Inflammatory macrophage (primary cell): ENCODE results near the gene DCXR.

Experiments
- DNase-seq, 2 donors: peaks; one replicate each; pipeline ENCODE4 v3.0.0-alpha.2; 2020 to 2022

DCXR gene

DNA sequence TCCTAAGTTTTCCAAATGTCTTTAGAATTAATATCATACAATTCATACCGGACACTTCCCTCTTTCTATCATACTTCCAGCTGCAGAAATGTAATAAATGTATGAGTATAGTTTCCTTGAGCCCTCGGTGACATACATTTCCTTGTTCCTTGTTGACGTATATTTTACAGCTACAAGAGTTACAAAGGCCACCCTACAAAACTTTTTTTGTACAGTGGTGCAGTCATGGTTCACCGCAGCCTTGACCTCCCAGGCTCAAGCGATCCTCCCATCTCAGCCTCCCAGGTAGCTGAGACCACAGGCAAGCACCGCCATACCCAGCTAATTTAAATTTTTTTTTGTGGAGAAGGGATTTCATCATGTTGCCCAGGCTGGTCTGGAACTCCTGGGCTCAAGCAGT, 35.3 kb upstream of the DCXR start:
- no peak for DNase-seq

DNA sequence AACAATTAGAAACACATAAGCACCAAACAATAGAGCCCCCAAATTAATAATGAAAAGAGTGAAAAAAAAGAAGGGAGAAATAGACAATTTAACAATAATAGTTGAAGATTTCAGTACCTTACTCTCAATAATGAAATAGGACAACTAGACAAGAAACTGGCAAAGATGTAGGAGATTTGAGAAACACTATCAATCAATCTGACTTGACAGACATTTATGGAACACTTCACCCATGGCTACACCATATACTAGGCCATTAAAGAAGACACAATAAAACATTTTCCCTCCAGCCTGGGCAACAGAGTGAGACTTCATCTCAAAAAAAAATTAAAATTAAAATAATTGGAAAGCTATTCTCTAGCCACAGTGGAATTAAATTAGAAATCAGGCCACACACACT, 33.1 kb upstream of the DCXR start:
- no peak for DNase-seq

DNA sequence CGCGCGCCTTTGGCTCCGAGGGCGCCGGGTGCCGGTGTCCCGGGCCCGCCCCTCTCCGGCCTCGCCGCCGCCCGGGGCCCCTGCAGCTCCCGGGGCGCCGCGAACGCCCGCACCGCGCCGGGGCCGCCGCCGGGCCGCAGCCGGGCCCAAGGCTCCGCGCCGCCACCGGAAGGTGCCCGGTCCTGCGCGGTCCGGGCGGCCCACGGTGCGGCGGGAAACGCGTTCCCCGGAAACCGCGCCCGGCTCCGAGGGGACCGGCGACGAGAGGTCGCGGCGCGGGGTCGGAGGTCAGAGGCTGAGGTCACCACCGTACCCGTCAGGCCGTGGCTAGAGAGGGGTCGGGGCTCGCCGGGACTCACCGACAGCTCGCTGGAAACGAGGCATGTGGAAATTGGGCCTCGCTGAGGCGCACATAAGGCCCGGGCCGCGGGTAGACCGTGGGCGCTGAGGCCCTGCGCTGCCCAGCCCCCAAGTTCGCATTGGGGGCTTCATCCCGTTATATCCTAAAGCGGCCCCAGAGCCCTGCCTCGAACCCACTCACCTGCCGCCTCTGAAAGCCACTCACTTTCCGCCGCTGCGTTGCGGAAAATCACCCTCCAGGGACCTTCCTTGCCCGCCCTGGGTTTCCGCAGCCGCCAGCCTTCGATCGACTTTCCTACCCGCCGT, 28.3 kb upstream of the DCXR start, which contains the start of gene DUS1L:
Gene DUS1L (minus strand): TSS at position 167 of the 666 bp plus-strand sequence. CDS start 745 bp downstream, outside the sequence.
- DNase-seq: peak; percentile 67 to 74

DNA sequence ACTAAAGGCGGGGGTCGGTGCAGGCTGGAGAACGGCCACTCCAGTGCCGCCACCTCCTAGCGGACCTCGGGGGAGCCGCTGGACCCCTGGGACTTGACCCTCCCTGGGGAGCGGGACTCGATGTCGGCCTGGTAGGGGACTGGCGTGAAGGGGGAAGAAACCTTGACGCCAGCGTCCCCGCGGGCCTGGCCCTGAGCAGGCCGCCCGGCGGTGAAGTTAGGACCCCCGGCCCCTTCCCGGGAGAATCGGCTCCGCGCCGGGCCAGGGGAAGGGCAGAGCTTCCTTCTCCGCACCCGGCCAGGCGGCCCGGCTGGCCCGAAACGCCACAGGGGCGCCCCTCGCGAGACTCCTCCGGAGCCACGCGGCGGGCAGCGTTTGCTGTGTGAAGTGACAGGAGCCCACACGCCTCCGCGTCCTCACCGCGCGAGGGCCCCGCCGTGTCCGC, 27.7 kb upstream of the DCXR start:
- DNase-seq: peak in 1 of 2 donors; percentile 37

DNA sequence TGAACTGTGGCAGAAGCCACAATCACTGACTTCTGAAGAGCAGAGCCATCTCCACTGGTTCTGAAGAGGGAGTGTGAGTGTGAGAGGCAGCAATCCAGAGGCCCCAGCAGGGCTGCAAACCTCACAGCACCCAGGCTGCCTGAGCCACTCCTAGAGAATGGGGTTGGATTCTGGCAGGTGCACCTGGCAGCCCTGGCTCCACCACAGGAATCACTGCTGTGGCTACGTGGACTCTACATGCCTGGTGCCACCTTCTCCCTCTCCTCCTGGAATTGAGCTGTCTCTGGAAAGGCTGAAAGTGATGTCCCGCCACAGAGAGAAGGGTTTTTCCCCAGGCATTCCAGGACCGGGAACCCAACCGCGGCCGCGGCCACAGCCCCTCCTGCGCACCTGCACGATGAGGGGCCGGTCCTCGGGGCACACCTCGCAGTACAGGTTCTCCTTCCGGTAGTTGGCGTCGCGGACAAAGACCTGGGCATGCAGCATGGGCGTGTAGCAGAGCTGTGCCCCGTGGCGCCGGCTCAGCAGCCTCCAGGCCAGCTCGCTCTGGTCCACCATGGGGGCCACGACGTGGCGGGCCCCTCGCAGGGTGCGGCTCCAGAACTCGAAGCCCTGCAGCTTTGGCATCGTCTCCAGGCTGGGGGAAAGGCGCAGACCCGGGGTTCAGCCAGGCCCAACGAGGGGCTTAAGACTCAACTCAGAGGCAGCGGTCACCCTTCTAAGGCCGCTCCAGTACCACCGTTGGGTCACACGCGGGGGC, 27.1 kb upstream of the DCXR start:
- no peak for DNase-seq

DNA sequence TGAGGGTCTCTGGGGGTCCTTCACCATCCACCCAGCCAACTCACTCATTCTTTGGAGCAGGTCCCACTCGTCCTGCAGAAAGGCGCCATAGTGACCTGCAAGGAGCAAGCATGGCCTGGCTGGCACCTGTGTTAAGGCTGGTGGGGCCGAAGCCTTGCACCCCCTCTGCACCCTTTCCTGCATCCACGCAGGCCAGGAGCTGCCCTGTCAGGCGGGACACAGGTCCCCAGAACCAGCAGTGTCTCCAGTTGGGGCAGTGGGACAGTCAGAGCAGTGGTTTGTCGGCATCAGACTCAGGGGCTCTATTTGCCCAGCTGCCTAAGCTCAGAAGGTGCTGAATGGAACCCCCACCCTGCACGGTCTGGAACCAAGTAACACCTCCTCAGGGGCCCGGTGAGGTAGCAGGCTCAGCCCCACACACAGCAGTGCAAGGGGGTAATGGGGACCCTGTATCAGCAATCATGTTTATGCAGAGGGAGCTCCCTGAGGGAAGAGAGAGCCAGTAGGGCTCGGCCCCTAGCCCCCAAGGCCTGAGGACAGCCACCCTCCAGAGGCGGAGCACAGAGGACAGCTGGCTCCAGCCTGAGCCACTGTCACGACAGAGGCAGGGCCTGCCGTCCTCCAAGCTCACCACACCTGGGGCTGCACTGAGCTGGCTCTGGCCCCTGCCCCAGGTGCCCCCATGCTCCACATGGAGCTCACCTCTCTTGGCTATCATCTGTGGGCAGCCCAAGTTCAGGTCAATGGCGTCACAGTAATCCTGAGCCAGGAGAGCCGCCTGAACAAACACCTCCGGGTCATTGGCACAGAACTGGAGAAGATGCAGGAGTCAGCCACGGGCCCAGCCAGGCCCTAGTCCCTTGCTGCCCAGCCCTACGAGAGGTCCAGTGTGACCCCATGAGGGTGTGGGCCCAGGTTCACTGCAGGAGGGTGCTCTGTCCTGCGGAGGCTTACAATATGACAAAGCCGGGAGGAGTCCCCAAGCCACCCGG, 26.2 kb upstream of the DCXR start:
- DNase-seq: no peak

DNA sequence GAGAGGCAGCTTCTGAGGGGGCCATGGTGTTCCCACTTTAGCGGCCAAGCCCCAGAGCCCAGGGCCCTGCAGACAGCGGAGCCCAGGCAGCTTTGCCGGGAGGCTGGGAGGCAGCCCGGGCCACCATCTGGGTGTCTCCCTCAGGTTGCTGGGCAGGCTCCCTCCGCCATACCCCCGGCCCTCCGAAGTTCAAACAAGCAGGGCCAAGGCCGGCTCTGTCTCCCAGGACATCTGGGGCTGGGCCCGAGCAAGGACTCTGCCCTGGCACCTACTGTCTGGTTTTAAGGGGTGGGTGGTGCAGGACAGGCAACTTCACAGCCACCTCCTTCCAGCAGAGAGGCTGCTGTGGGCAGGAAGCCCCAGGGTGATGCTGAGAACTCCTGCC, 25.5 kb upstream of the DCXR start:
- DNase-seq: no peak

DNA sequence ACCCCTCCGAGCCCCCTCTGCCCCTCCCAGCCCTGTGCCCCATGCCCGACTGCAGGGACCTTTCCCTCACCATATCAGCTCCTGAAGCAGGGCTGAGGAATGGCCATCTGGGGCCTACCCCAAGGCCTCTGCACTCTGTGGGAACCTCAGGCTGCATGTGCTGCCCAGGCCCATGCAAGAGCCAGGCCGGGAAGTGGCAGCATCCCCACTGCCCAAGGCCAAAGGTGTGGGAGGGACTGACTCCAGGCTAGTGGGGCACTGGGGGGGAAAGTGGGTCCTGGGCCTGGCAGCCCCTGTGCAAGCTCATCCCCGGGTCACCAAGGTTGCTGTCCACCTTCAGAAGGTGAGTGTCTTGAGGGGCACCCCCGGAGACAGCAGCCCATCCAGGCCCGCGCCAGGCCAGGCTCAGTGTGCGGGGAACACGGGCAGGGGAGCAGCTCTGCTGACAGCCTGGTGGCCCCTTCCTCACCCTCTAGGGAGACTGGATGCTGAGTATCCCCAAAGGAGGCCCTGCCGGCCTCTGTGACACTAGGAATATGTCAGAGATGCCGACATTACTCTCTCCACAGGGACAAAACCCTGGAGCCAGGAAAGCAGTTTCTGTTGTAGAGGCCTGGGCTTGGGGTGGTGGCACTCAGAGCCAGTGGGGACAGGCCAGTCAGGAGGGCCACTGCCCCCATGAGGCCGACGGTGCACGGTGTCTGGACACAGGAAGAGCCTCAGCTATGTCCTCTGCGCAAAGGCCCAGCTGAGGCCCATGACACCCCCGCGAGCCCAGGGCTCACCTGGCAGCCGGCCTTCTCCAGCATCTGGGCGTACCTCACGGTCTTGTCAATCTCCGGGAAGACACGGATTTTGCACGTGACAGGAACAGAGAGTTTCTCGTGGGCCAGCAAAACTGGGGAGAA, 24.8 kb upstream of the DCXR start:
- peak in 1 of 2 donors; percentile 11 for DNase-seq

DNA sequence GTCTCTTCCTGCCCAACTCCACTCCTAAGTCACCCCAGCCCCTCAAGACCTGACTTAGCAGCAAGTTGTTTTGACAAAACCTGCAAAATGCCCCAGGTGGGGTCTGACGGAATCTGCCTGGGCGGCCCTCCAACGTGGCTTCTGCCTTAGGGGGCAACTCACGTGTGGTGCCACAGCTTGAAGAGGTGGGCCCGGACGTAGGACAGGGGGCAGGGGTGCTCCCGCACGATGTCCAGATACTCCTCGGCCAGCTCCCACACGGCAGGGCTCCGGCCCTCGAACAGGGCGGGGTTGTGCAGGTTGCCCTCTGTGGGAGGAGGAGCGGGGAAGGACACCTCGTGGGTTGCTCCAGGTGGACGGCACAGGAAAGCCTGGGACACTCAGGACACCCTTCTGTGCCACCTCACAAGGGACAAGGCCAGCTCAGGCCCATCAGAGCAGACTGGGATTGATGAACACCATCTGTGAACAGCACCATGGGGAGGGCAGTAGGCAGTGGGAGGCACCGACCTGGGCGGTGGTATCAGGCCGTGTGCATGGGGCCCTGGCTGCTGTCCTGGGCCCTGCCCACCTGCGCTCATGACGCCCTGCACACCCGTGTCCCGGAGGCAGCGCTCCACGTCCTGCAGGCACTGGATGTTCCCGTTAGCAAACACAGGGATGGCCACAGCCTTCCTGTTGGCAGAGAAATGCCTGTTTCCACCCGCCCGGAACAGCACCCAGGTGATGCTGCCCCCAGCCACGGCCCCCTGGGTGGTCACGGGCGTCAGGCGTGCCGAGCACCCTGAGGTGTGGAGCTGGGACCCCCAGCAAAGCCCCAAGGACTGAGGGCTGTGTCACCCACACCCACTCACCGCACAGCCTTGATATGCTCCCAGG, 23.8 kb upstream of the DCXR start:
- DNase-seq: no peak

DNA sequence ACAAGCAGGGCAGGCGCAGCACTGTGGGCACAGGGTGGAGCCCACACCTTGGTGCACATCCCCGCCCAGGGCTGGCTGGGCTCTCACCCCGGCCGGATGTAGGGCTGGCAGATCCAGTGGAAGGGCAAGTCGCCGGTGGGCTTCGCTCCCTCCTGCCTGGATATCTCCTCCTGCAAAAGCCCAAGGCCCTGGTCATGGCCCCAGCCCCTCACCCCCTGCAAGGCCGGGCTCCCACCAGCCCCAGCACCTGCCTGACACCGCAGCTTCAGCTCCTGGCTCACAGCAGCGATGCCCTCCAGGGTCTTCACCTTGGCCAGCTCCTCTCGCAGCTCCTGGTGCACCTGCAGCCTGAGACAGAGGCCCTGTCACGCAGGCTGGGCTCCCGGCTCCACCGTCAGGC, 23.1 kb upstream of the DCXR start:
- no peak for DNase-seq

DNA sequence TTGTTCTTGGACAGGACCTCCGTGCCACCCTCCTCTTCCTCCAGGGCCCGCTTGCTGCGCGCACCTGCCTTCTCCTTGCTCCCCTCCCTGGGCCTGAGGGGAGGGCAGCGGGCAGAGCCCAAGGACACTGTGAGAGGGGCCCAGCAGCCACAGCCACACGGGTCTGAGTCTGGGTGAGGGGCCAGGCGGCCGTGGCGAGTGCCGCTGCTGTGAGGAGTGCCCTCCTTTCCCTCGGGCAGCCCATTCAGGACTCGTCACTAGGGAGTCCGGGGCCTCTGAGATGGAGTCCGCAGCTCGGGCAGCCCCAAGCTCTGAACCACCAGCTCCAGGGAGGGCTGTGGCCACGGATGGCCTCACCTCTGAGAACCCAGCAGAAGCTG, 22.5 kb upstream of the DCXR start:
- DNase-seq: no peak

DNA sequence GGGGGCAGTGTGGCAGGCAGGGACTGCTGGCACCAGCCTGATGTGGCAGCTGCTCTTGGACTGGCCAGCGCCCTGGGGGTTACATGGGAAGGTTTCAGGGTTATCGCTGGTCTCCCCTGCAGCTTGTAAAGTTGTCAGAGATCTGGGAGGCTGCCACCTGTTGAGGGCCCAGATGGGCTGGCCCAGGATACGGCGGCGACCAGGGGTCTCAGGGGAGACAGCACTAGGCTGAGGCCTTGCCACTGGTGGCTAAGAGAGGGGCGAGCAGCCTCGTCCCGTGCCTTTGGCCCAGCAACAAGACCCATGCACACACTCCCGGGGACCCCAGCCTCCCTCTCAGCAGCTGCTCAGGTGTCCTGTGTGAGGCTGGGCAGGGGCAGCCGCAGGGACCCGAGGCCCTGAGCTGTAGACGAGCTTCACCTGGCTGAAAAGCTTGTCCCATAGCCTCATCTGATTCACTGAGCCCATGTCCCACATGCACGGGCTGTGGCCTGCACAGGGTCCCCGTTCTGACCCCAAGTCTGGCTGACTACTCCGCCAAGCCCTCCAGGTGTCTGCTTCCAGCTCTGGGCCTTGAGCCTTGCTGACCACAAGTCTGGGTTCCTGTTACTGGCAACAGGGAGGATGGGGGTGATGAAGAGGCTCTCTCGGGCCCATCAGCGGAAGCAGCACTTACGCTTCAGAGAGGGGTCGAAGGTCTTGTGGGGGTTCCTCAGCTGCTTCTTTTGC, 21.9 kb upstream of the DCXR start:
- no peak for DNase-seq

DNA sequence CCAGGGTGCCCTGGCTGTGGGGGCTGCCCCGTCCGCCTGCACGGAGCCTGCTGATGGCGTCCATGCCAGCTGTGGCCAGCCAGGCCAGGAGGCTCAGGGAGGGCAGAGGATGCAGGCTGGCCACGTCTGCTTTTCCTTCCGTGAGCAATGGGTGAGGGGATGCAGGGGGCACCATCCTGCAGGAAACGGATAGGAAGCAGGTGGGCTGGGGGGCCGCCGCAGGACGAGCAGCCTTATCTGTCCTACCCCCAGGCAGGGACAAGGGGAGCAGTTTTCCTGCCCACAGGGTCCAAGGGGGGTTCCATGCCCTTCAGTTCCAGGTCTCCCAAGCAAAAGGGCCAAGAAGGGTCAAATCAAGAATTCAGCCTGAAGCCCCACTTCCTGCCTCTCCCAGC, 21.4 kb upstream of the DCXR start:
- DNase-seq: no peak

DNA sequence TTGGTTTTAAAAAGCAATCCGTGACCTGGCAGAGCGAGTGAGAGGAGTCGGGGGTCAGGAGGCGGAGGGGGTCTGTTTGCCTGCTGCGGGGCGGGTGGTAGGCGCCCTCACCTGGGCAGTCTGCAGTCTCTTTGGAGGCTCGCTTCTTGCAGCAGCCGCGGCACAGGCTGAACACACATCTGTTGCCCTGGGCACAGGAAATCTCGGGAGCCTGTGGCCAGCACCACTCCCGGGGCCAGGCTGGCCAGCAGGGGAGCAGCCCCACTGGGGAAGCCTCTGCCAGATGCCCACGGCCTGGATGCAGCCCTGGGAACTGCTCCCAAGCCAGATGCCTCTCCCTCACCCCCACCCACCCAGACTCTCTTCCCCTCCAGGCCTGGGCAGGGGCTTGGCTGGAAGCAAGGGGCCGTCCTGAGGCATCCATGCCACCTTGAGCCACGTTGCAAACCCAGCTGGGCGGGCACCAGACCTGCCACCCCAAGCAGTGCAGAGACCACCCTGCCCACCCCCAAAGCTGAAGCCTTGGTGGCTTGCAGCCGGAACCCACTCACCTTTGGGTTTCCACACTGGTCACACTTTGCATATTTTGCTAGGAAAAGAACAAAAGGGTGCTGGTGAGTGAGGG, 20.8 kb upstream of the DCXR start:
- DNase-seq: no peak

DNA sequence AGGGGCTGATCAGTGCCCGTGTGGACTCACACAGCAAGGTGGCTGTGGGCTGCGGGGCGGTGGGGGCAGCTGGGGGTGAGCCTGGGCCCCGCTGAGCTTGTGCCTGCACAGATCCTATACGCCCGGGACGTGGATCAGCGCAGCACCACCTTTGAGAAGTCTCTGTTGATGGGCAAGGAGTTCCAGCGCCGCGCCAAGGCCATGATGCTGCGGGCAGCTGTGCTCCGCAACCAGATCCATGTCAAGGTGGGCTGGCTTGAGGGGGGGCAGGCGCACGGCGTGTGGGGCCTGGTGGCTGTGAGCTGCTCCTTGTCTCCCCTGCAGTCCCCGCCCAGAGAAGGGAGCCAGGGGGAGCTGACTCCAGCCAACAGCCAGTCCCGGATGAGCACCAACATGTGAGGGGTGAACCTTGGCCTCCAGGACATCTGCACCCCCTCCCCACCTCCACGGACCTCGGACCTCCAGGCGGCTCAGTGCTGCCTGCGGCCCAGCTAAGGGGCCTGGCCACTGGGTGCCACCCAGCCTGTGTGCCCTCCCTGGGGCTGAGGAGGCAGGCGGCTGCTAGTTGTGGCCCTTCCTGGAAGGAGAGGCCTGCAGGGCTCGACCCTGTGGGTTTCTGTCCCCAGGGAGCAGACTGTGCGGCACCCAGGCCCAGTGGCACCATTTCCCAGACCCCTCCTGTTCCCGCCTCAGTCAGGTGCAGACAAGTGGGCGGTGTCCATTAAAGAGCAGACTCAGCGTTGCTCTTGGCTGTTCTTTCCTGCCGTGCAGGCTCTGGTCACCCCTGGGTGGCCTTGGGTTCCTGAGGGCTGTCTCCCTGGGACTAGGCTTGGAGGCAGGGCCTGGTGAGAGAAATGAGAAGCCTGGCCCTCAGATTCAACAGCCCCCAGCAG, 19.5 kb upstream of the DCXR start:
- no peak for DNase-seq

DNA sequence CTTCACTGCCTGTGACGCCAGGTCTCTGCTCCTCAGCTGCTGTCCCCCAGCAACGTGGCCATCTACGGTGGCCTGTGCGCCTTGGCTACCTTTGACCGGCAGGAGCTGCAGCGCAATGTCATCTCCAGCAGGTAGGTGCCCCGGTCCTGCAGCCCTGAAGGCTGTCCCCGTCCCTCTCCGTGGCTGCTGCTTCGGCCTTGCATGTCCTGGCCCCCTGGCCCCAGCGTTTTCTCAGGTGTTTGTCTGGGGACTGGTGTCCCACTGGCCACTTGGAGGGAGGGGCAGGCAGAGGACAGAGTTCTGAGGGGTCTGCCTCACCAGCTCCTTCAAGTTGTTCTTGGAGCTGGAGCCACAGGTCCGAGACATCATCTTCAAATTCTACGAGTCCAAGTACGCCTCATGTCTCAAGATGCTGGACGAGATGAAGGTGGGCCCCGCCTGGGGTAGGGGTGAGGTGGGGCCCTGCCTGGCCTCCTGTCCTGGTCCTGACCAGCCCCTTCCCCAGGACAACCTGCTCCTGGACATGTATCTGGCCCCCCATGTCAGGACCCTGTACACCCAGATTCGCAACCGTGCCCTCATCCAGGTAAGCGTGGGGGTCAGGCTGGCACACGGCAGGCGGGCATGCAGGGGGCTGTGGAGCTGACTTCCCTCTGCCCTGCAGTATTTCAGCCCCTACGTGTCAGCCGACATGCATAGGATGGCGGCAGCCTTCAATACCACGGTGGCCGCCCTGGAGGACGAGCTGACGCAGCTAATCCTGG, 18.6 kb upstream of the DCXR start:
- DNase-seq: no peak

DNA sequence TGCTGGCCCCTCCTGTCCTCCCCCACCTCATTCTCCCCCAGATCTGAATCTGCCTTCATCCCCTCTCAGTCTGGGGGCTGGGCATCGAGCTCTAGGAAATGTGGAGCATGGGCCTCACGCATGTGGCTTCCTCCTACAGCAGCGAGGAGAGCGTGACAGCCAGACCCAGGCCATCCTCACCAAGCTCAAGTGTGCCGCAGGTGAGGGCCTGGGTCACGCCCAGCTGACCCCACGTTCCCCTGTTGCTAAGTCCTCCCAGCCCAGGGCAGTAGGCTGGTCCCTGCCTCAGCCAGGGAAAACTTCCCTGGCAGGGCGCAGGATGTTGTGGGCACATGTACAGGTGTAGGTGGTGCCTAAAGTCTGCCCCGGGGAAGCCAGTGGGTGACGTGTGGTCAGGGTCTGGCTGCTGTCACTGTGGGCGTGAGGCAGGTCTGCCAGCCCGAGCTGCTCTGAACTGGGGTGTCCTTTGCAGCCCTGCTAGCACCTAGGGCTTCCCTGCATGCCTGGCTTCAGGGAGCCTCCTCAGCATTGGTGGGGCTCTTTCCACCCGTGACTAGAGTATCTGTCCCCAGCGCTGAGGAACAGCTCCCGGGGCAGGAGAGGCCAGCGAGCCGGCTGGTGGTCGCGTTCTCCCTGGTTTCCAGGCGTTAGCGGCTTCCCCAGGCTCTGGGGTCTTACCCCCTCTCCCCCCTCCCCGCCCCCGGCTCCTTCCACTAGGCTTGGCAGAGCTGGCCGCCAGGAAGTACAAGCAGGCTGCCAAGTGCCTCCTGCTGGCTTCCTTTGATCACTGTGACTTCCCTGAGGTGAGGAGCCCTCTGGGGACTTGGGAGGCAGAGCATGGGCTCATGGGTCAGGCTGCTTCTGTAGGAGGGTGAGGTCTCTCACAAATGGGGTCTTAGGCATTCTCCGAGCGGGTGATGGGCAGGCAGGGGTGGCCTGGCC, 17.8 kb upstream of the DCXR start:
- DNase-seq: no peak
